HG02588 (cell line): ENCODE data around the gene PPIL6.
"Not testable (repeated sequence)": the region's sequence is repeated elsewhere in the genome, so short reads cannot be mapped to it uniquely, and the experiment has no call there.

Experiments
- ATAC-seq: cut with Tn5 transposase; IDR thresholded peaks from one replicate; pipeline ENCODE4 v1.9.1; 2021; ENCODE audit warnings: mild to moderate bottlenecking, moderate library complexity; ENCODE audit not compliant: unreplicated experiment

The PPIL6 gene

DNA sequence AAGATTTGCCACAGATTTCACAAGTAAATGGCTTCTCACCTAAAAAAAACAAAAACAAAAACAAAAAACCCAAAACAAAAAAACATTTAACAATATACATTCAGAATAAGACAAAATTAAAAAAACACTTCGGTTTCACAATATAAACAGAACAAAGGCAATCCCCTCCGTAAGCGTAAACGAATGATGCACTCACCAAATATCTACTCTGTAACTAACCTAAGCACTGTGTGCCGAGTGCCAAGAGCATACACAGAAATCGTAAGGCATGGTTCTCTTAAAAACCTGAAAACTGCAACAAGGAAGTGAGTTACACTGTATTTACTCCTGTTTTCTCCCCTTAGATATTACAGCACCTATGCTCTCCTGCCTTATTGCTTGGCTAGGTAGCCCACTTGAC is 27.3 kb upstream of the PPIL6 start:
- no peak for ATAC-seq

DNA sequence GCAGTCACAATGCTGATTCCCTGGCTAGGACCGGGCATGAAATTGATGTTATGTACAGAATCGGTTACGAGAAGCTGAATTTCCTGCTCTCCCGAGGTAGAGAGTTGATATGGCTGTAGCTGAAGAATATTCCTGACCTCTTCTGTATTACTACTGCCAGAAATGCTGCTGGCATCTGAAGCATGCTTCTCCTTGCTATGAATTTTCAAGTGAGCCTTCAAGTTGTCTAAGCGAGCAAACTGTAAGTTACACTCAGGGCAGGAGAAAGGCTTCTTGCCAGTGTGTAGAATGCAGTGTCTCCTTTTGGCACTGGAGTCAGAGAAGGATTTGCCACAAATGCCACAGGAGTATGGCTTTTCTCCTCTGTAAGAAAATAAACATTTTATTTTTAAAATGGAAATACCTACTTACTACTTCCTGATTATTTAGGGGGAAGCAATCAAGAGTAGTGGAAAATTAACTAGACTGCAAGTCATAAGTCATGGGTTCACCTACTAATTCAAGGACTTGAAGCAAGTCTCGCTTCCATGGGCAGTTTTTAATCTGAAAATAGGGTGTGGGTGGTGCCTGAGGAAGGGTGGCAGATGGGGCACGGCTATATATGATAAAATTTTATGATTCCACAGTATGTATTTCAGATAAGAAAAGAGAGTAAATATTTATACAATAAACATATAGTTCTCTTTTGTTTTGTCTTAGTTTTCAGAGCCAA is 25.9 kb upstream of the PPIL6 start:
- ATAC-seq, result no peak

DNA sequence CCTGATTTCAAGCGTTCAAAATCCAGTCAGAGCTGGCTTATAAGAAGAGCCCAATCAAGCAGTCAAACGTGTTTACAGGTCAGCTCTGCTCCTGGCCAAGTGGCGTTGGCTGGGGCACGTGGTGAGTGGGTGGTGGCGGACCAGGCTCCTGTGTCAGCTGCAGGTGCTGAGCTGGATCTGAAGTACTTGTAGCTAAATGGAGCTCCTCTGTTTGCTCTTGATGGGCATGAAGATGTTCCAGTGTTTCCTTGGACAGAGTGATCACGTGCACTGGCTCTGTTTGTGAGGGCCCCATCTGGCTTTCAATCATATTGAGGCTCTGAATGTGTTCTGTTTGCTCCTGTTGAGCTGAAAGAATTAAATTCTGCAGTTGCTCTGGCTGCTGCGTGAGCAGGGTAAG is 25.3 kb upstream of the PPIL6 start:
- no peak for ATAC-seq

DNA sequence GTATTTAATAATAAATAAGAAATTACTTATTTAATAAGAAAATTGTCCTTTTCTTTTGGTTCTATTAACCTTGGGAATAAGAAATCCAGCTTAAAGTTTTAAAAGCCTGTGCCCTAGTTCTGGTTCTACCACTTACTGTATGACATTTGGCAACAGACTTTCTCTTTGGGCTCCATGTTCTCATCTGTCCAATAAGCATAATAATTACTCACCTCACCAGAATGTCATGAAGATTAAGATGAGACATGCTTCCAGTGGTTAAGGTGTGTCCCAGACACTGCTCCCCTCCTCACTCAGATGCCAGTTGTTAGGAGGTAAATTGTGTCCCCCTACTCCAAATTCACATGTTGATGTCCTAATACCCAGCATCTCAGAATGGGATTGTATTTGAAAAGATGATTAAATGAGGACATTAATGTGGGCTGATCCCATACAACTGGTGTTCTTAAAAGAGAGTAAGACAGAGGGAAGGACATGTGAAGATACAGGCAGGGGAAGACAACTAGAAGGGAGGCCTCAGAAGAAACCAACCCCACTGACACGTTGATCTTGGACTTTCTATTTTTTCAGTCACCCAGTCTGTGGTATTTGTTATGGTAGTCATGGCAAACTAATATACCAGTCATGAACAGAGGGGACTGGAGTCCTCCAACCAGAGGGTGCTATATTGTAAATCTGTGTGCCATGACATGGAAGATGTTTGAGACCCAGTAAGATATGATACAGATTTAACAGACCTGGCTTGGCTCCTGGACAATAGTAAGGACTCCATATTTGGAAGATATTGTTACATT is 21.5 kb upstream of the PPIL6 start:
- no peak for ATAC-seq

DNA sequence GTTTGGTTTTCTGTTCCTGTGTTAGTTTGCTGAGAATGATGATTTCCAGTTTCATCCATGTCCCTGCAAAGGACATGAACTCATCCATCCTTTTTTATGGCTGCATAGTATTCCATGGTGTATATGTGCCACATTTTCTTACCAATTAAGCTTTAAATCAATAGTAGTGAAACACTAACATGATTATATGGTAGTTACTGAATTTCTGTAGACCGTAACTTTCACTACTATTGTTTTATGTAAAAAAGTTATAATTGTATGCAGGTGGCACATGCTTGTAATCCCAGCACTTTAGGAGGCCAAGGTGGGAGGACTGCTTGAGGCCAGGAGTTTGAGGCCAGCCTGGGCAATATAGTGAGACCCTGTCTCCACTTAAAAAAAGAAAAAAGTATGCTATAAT is 20.8 kb upstream of the PPIL6 start:
- ATAC-seq, result not testable (repeated sequence)

DNA sequence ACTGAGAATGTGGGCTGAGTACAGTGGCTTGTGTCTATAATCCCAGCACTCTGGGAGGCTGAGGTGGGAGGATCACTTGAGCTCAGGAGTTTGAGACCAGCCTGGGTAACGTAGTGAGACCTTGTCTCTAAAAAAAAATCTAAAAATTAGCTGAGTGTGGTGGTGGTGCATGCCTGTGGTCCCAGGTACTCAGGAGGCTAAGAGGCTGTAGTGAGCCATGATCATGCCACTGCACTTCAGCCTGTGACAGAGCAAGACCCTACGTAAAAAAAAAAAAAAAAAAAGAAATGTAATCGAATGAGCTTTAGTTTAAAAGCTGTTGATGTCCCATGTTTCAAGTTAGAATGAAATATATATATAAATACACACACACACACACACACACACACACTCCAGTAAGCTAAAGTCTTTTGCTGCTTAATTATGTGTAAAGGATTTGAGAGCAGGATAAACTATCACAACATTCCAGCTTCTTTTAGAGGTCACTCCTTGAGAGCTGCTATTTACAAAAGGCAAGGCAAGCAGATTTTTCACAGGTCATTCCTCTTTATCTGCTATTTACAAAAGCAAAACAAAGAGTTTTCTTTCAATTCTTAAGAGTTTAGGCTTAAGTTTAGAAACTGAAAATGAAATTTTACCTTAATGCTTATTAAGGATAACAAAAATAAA is 19.9 kb upstream of the PPIL6 start:
- no peak for ATAC-seq

DNA sequence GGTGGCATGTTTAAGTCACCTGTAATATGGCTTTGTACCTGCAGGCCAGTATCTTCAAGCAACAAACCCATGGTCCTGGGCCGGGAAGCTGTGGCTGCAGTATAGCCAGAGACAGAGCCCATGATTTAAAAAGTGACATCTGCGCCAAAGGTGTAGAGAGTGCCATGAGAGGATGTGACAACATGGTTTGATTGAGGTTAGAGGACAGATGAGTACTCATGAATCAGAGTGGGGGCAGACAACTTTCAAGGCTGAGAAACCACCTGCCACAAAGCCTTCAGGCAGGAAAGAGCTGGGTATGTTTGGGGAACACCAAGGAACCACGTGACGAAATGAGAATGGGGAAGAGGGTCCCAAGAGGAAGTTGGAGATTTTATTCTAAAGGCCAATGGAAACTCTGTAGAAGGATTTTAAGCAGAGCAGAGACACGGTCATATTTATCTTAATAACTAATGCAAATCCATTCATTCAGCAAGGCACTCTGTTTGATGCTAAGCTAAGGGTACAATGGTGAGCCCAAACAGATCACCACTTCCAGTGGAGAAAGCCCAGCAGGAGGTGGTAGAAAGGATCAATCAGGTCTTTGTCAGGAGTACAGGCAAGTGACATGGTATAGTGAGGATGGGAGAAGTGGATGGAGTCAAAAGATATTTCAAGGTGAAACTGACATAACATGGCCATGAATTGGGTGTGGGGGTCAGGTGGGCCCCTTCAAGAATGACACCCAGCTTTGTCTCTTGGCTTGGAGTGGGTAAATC is 18.5 kb upstream of the PPIL6 start:
- peak; percentile 21 for ATAC-seq

DNA sequence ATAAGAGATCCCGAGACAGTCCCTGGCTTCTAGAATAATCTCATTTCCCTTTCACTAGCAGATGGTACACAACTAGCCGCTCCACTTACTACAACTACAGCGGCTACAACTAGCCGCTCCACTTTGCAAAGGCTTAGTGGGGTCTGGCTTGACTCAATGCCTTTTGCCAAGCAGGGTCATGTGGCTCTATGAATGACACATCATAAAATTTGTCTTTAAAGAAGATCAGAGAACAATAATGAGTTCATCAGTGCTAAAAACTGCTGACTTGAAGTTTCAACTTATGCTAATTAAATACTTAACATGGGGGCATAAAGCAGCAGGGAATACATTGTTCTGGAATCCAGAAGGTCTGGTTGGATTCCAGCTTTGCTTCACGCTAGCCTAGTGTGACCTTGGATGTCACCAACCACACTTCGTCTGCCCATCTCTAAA is 17.2 kb upstream of the PPIL6 start:
- no peak for ATAC-seq

DNA sequence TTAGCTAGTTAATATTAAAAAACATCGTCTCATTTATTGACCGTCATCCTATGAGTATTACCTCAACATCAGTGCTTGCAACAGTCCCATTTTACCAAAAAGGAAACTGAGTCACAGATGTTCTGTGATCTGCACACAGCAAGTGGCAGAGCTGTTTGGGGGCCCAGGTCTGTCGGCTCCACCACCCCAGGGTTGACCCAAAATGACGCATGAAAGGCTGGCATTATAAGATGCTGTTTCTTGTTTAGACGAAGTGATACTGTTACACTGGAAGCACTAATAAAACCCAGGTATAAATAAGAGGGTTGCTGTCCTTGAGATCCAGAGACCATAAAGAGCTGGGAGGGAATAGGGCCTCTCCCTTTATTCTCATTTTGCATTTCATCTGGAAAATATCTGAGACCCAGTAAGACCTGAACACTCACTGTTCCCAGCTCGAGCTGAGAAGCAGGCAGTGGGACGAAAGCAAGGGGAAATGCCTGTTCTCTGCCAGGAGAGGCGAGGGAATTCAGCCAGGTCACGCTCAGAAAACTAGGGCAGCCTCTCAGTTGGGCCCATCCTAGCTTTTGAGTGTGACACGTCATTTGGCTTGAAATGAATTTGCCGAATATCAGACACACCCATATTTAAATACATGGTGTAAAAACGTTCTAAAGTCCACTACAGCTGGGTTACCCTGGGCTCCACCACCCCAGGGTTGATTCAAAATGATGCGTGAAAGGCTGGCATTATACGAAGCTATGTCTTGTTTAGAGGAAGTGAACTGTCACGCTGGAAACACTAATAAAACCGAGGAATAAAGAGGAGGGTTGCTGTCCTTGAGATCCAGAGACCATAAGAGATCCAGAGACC is 16.5 kb upstream of the PPIL6 start:
- no peak for ATAC-seq

DNA sequence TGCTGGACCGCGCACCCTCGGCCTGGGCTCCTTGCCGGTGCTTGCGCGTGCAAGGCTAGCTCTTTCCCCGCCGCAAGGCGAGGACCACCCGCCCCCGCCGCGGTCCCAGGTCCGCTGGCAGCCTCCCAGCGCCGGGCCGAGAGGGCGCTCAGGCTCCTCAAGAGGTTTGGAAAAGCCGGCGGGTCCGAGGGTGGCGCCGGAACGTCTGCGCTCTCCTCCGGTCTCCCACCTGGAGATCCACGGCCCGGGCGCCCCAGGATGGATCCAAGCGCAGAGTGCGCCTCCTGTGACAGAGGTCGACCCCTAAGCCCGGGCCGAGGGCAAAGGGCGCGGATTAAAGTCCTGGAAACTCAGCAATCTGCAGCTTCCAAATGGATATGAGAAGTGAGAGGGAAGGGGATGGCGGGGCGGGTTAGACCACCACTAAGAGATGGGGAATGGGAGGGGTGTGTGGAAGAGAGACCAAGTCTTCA is 15.7 kb upstream of the PPIL6 start:
- no peak for ATAC-seq

DNA sequence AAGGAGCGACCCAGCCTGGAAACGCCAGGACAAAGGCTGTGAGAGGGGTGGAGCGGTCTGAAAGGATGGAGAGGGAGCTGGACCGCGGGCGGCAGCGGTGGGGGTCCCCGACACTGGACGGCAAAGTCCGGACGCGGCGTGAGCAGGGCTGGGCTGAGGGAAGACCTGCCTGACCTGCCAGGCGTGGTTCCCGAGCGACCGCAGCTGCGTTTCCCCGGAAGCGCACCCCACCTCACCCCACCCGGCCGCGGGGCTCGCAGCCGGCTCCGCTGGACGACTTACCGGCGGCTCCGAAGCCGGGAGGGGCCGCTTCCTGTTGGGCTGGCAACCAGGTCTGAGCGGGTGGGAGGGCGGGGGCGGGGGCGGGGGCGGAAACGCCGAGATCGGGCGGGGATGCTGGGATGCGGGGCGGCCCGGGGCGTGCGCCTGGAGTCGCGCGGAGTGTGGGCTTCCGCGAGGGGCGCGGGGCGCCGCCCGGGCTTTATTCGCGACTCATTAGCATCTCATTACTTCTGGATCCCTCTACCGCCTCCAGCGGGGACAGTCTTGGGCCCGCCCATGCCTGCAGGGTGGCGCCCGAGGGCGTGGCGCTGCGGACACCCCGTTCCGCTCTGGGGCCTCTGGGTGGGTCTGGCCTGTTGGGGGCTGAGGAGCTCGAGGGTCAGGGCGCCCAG is 15.1 kb upstream of the PPIL6 start, which contains the start of gene MICAL1:
TSS of gene MICAL1 (minus strand) at position 336 of the 674 bp plus-strand sequence. CDS start 1,576 bp downstream, outside the sequence.
- peak; percentile 61 for ATAC-seq

DNA sequence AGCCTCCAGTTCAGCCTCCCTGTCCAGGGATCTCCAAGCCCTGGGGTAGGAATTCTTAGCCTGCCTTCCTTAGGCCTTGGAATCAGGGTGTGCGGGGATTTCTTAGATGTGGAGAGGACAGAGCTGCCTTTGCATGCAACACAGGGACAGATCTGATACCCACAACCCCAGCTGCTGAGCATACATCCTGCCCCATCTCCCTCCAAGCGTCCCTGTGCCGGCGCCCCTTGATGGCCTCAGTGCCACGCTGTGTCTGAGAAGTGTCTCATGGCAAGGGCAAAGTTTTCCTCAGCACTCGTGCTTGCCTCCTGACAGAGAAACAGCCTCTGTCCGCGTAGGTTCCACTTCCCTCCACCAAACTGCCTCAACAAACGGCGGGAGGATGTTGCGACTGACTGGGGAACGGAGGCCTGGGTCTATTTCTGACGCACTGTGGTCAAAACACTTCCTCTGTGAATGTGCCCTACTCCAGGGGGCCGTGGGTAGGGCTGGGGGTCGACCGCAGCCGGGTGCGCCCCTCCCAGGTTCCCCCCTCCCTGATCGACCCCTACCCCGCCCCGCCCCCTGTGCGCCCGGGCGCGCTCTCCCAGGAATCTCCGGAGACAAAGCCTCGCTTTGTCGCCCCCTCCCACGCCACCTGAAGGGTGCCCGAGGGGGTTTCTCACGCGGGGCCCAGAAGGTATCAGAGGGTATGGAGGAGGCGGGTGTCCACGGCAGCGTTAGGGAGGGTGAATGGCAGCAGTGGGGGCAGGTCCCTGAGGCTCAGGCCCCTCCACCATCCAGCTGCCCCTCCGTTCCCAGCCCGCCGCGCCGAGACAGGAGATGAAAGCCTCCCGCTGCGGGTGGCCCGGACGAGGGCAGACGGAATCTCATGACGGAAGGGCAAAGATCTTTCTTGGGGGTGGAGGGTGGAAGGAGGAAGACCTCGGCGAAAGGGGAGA is 14.3 kb upstream of the PPIL6 start:
- ATAC-seq, result peak; percentile 27

DNA sequence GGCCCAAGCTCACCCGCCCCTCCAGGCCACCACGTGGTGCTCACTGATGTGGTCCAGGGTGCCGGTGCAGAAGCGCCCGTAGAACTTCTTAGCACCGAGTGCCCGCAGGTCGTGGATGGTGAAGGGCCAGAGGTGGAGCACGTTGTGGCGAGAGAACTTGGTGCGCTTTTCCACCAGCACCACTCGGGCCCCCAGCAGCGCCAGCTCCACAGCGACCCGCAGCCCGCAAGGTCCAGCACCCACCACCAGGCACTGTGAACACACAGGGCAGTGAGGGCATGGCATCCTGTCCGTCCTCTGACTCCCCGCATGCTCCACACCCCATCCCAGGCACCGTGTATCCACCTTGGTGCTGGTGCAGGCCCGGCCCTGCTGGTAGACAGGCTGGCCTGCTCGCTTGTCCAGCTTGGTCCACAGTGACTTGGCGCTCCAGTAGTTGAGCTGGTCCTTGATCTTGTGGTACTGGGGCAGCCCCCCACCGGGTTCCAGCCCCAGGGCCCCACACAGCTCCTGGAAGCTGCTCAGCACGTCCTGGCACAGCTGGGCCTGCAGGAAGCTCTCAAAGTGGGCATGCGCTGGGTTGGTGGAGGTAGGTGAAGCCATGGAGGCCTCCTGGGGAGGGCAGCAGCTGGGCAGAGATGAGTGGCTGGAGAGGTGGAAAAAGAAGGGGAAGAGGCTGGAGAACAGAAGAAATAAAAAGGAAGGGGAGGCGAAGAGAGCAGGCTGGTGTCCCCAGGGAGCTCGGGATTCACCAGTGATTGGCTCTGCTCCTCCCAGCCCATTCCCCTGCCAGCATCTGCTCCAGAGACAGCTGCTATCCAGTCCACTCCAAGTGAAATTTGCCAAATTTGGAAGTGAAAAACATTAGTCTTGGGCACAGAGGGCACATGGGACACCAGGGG is 13.4 kb upstream of the PPIL6 start:
- no peak for ATAC-seq

DNA sequence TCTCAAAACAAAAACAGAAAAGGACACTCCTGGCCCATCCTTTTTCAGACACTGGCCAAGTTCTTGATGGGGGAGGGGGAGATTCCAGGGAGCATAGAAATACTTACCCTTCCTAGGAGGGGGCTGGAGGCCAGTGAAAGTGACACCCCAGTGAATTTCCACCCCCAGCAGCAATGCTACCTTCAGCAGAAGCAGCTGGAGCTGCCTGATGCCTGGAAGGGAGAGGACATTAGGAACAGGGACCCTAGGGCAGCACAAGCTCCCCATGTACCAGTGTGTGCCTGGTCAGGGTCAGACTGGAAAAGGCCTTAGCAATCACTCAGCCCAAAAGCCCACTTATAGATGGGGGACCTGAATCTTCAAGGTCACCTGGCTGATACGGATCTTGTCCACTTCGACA is 12.7 kb upstream of the PPIL6 start:
- no peak for ATAC-seq

DNA sequence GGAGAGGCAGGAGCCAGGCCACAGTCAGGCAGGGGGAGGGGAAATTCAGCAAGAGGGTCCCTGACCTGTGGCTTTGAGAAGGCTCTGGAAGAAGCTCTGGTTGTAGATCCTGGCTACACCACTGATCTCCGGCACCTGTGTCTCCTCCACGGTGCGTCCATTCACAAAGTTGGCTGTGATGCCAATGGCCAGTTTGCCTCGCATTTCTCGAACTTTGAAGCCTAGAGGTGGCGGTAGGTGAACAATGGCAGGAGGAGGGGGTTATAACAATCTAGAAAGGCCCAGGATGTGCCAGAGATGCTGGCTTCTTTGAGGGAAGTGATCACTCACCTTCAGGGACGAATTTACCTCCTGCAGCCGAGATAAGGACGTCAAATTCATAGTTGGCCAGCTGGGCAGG is 11.8 kb upstream of the PPIL6 start:
- no peak for ATAC-seq

DNA sequence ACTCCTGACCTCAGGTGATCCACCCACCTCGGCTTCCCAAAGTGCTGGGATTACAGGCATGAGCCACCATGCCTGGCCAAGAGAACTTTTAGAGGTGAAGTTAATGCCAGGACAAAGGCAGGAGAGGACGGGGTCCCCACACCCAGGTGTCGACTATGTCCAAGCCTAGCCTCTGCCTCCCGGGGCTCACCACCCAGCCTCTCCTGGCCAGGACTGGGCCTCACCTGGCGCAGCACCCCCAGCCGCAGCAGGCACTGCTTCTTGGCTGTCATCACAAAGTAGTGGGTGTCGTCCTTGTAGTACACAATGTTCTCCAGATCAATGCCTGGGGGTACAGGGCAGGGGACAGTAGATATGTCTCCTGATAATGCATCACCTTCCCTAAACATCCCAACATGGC is 10.9 kb upstream of the PPIL6 start:
- ATAC-seq, result no peak

DNA sequence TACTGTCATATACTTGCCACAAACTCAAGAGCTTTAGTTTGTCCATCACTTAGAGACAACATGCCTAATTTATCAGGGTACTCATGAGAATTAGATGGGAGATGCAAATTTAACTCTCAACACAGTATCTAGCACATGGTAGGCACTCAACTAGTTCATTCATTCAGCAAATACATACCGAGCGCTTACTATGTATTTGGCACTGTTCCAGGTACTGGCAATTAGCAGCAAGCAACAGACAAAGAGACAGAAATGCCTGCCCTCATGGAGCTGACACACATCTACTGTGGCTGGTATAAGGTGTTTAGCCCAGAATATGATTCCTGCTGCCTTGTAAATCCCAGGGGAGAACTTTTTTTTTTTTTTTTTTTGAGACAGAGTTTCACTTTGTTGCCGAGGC is 10.4 kb upstream of the PPIL6 start:
- ATAC-seq, result no peak
